MM.1S (cell line): Measurements from ENCODE around the gene SETX.

ENCODE experiments used
- DNase-seq: peaks from one replicate; pipeline ENCODE4 v3.0.0-alpha.2; 2015
- H2AFZ ChIP-seq: fragments of 300-600 bp; sonication (generic); 2 replicates; pipeline ENCODE4 v1.6.0; 2016; ENCODE audit warnings: antibody characterized with exemption, low read length
- H3F3A ChIP-seq: fragments of 300-600 bp; sonication (generic); 2 replicates; pipeline ENCODE4 v1.6.1; 2016; ENCODE audit warnings: mild to moderate bottlenecking, antibody characterized with exemption, low read length, moderate library complexity, mixed read lengths; ENCODE audit not compliant: insufficient read depth
- H3K27ac ChIP-seq: fragments of 300-600 bp; sonication (generic); 2 replicates; pipeline ENCODE4 v1.5.1; 2016; ENCODE audit warnings: mild to moderate bottlenecking, low read length
- H3K27me3 ChIP-seq: fragments of 300-600 bp; sonication (generic); replicated peaks from 2 replicates; pipeline ENCODE4 v1.6.0; 2016; ENCODE audit warnings: low read length; ENCODE audit not compliant: insufficient read depth
- H3K36me3 ChIP-seq: fragments of 300-600 bp; sonication (generic); replicated peaks from 2 replicates; pipeline ENCODE4 v1.6.1; 2016; ENCODE audit warnings: mild to moderate bottlenecking, low read length, mixed read lengths; ENCODE audit not compliant: insufficient read depth
- H3K4me1 ChIP-seq: fragments of 300-600 bp; sonication (generic); 2 replicates; pipeline ENCODE4 v1.6.1; 2016; ENCODE audit warnings: low read length, mixed read lengths
- H3K4me2 ChIP-seq: fragments of 300-600 bp; sonication (generic); 2 replicates; pipeline ENCODE4 v1.6.0; 2016; ENCODE audit warnings: low read depth, low read length
- H3K4me3 ChIP-seq: fragments of 300-600 bp; sonication (generic); 2 replicates; pipeline ENCODE4 v1.5.1; 2016; ENCODE audit warnings: low read length, mixed read lengths
- H3K79me2 ChIP-seq: fragments of 300-600 bp; sonication (generic); 2 replicates; pipeline ENCODE4 v1.6.1; 2016; ENCODE audit warnings: mixed run types, low read length, mixed read lengths
- H3K9ac ChIP-seq: fragments of 300-600 bp; sonication (generic); 2 replicates; pipeline ENCODE4 v1.6.1; 2016; ENCODE audit warnings: low read length, mixed read lengths
- H3K9me2 ChIP-seq: fragments of 300-600 bp; sonication (generic); replicated peaks from 2 replicates; pipeline ENCODE4 v1.6.1; 2016; ENCODE audit warnings: mild to moderate bottlenecking, low read length, mixed read lengths; ENCODE audit not compliant: insufficient read depth
- H3K9me3 ChIP-seq: fragments of 300-600 bp; sonication (generic); replicated peaks from 2 replicates; pipeline ENCODE4 v1.6.1; 2016; ENCODE audit warnings: mild to moderate bottlenecking, low read length, mixed read lengths; ENCODE audit not compliant: insufficient read depth
- H4K20me1 ChIP-seq: fragments of 300-600 bp; sonication (generic); 2 replicates; pipeline ENCODE4 v1.6.1; 2016; ENCODE audit warnings: mild to moderate bottlenecking, low read length, moderate library complexity, mixed read lengths; ENCODE audit not compliant: insufficient read depth
- EZH2 ChIP-seq: fragments of 300-600 bp; sonication (generic); optimal IDR thresholded peaks from 2 replicates; pipeline ENCODE3; 2017; ENCODE audit warnings: low read depth, mild to moderate bottlenecking, antibody characterized with exemption, low read length, mixed read lengths
- EZH2phosphoT487 ChIP-seq: fragments of 300-600 bp; sonication (generic); IDR thresholded peaks from 2 replicates; pipeline ENCODE4 v1.6.1; 2018; ENCODE audit warnings: antibody characterized with exemption, low read length
- TF ChIP-seq, protein P1 (sequence below): fragments of 300-600 bp; sonication (generic); IDR thresholded peaks from 2 replicates; pipeline ENCODE4 v1.5.1; 2016; ENCODE audit warnings: antibody characterized with exemption, low read length, mixed read lengths

SETX gene

DNA sequence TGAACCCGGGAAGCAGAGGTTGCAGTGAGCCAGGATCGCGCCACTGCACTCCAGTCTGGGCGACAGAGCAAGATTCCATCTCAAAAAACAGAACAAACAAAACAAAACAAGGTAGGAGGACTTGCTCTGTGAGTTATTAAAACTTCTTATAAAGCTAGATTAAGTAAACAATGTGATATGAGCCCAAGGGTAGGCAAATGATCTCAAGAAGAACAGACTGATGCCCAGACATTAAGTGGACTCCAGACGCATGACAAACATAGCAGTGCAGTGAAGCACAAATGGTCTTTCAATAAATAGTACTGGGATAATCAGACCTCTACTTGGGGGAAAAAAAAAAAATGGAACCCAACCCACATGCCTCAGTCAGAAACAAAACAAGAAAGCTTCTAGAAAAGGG lies 45.7 kb downstream of the SETX start:
- H3K36me3 ChIP-seq = no peaks in the 10 kb centered on the region; the same call in 1 of the 2 replicates
- no peaks in the 10 kb centered on the region for H3F3A ChIP-seq
- TF ChIP-seq EZH2 (no peak), EZH2phosphoT487 (no peak)
- TF ChIP-seq, protein P1, sequence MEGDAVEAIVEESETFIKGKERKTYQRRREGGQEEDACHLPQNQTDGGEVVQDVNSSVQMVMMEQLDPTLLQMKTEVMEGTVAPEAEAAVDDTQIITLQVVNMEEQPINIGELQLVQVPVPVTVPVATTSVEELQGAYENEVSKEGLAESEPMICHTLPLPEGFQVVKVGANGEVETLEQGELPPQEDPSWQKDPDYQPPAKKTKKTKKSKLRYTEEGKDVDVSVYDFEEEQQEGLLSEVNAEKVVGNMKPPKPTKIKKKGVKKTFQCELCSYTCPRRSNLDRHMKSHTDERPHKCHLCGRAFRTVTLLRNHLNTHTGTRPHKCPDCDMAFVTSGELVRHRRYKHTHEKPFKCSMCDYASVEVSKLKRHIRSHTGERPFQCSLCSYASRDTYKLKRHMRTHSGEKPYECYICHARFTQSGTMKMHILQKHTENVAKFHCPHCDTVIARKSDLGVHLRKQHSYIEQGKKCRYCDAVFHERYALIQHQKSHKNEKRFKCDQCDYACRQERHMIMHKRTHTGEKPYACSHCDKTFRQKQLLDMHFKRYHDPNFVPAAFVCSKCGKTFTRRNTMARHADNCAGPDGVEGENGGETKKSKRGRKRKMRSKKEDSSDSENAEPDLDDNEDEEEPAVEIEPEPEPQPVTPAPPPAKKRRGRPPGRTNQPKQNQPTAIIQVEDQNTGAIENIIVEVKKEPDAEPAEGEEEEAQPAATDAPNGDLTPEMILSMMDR = no peak
- no peak overlapping the region for H3K27ac ChIP-seq
- H3K79me2 ChIP-seq = no peaks in the 10 kb centered on the region
- H4K20me1 ChIP-seq = no peaks in the 10 kb centered on the region
- H3K9me2 ChIP-seq = no peaks in the 10 kb centered on the region
- H3K9me3 ChIP-seq = no peaks in the 10 kb centered on the region
- no peaks in the 10 kb centered on the region for H3K27me3 ChIP-seq
- no peak overlapping the region for H3K9ac ChIP-seq
- no peak overlapping the region for H3K4me2 ChIP-seq
- no peaks in the 10 kb centered on the region for H3K4me1 ChIP-seq
- no peak for DNase-seq
- no peak overlapping the region for H3K4me3 ChIP-seq
- no peak overlapping the region for H2AFZ ChIP-seq

DNA sequence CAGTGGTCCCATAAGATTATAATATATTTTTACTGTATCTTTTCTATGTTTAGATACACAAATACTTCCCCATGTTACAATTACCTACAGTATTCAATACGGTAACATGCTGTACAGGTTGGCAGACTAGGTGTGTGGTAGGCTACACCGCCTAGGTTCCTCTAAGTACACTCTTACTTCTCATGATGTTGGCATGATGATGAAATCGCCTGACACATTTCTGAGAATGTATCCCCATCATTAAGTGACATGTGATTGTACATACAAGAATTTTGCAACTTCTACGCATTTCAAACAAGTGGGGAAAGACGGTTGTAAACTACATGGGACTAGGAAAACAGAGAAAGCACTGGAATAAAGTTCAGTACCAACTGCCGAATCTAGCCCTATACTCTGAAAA lies 53.3 kb downstream of the SETX start:
- Histone ChIP-seq H3K9me3 (no peaks in the 10 kb centered on the region), H3K4me2 (no peak overlapping the region), H3K27ac (no peak overlapping the region), H3K4me3 (no peak overlapping the region), H4K20me1 (peaks cover 3% of the 10 kb centered on the region; the same call in 1 of the 2 replicates), H3K36me3 (peaks cover 10% of the 10 kb centered on the region), H3K27me3 (no peaks in the 10 kb centered on the region), H3F3A (no peaks in the 10 kb centered on the region), H3K9me2 (no peaks in the 10 kb centered on the region), H3K4me1 (no peaks in the 10 kb centered on the region), H3K79me2 (no peaks in the 10 kb centered on the region), H3K9ac (no peak overlapping the region), H2AFZ (no peak overlapping the region)
- DNase-seq = no peak
- TF ChIP-seq EZH2phosphoT487 (no peak), EZH2 (no peak)
- TF ChIP-seq, protein P1 = no peak

DNA sequence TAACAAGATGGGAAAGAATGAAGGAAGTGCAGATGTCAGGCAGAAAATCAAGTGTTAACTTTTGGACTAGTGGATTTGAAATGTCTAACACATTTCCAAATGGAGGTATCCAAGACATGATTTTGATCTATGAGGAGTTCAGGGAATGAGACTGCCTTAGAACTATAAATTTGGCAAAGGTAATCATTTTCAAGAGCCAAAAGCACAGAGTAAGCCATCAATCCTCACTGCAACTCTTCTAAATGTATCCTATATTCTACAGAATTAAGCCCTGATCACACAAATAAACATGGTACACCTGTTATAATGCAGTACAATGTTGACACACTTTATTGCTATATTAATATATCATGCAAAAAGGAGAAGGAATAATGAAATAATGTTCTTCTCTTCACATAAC lies 55.6 kb downstream of the SETX start:
- TF ChIP-seq EZH2 = no peak
- TF ChIP-seq, protein P1 = no peak
- H4K20me1 ChIP-seq = peaks cover 3% of the 10 kb centered on the region; the same call in 1 of the 2 replicates

More for the DNA sequence above, 55.6 kb downstream of the SETX start:
- no peak for DNase-seq
- Histone ChIP-seq H3K36me3 (peaks cover 26% of the 10 kb centered on the region), H3K4me2 (no peak overlapping the region), H3F3A (no peaks in the 10 kb centered on the region), H3K79me2 (no peaks in the 10 kb centered on the region), H3K27ac (no peak overlapping the region), H3K9me3 (no peaks in the 10 kb centered on the region), H3K9me2 (no peaks in the 10 kb centered on the region), H3K27me3 (no peaks in the 10 kb centered on the region), H3K4me1 (no peaks in the 10 kb centered on the region), H2AFZ (no peak overlapping the region), H3K9ac (no peak overlapping the region), H3K4me3 (no peak overlapping the region)
